Mesothelial cell of epicardium (in vitro differentiated cells): Measurements from ENCODE around the gene ANKS1A. TPM values are rescaled to one million over a fixed set of nuclear protein-coding genes. Genes with fewer than 3 reads are reported as not detected.

ENCODE experiments used
- DNase-seq, 2 experiments: peaks; one replicate each; pipeline ENCODE4 v3.0.0; 2021; ENCODE audit warnings: low spot score in 2 of 2; ENCODE audit not compliant: unreplicated experiment in 2 of 2
- H3K27ac Mint-ChIP-seq: 2 replicates; pipeline ENCODE4 v1.8.0; 2021; ENCODE audit warnings: mixed read lengths
- H3K27me3 Mint-ChIP-seq: 2 replicates; pipeline ENCODE4 v1.8.0; 2021; ENCODE audit warnings: low read depth, mixed read lengths
- H3K36me3 Mint-ChIP-seq: 2 replicates; pipeline ENCODE4 v1.8.0; 2021; ENCODE audit warnings: mixed read lengths
- H3K4me1 Mint-ChIP-seq: 2 replicates; pipeline ENCODE4 v1.8.0; 2021; ENCODE audit warnings: mixed read lengths
- H3K4me3 Mint-ChIP-seq: 2 replicates; pipeline ENCODE4 v1.8.0; 2021; ENCODE audit warnings: mild to moderate bottlenecking, moderate library complexity, mixed read lengths
- H3K9me3 Mint-ChIP-seq: 2 replicates; pipeline ENCODE4 v1.8.0; 2021; ENCODE audit warnings: mixed read lengths
- total RNA-seq: library from RNA; stranded (reverse); gene quantifications from 3 replicates; pipeline ENCODE4 v1.2.1, GENCODE V29; 2021
- TF ChIP-seq, protein P1 (sequence below): fragments of 200-600 bp; sonication (generic); IDR thresholded peaks from one replicate; pipeline ENCODE4 v1.5.0; 2021; ENCODE audit warnings: antibody characterized with exemption; ENCODE audit not compliant: unreplicated experiment

The ANKS1A gene
- total RNA-seq, 1 donor from 2014 or later: 30.6 TPM

DNA sequence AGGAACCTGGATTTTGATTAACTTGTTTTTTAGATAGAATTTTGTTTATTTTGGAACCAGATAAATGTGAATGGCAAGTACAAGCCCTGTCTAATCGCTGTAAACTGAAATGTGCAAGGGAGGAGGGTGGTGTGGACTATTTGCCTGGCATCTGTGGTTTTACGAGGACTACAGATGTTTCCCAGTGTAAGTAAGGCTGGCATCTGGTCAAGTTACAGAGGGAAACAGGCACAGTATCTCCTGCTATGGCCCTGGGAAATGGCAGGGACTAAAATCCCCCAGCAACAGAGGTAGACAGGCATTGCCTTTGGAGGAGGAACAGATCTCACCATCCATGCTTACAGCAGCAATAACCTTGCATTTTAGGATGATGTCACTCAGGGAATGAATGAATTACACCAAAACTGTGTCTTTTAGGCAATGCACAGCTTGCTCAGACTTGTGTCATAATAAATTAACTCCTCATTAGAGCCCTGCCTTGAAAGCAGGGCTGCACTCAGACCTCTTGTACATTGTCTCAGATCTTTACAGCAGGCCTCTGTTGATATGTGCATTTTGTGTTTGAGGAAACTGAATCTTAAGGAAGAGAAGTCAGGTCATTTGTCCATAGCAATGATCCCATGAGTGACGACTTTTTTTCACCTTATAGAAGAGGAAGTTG lies 155.8 kb downstream of the ANKS1A start:
- Mint-ChIP-seq H3K27me3 (no peaks in the 10 kb centered on the region), H3K4me1 (peaks cover 15% of the 10 kb centered on the region), H3K9me3 (no peaks in the 10 kb centered on the region), H3K27ac (no peak overlapping the region), H3K4me3 (no peak overlapping the region), H3K36me3 (peaks cover 5% of the 10 kb centered on the region)
- TF ChIP-seq, protein P1, sequence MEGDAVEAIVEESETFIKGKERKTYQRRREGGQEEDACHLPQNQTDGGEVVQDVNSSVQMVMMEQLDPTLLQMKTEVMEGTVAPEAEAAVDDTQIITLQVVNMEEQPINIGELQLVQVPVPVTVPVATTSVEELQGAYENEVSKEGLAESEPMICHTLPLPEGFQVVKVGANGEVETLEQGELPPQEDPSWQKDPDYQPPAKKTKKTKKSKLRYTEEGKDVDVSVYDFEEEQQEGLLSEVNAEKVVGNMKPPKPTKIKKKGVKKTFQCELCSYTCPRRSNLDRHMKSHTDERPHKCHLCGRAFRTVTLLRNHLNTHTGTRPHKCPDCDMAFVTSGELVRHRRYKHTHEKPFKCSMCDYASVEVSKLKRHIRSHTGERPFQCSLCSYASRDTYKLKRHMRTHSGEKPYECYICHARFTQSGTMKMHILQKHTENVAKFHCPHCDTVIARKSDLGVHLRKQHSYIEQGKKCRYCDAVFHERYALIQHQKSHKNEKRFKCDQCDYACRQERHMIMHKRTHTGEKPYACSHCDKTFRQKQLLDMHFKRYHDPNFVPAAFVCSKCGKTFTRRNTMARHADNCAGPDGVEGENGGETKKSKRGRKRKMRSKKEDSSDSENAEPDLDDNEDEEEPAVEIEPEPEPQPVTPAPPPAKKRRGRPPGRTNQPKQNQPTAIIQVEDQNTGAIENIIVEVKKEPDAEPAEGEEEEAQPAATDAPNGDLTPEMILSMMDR: no peak
- no peak for DNase-seq

DNA sequence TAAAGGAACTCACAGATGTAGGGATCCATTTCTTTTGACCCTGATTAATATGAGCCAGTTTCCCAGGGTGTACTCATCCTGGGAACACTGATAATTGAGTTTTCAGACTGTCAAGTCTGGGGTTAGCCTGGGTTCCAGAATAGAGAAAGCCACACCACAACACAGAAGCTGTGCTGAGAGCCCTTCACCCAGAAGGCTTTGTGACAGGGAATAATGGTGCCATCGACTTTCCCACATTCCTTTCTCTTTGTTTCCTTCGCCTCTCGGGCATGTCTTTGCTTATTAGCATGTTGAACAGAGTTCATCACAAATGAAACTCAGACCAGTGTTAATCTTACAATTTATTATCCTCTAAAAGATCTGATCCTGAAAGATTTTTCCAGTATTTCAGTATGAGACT lies 157.0 kb downstream of the ANKS1A start:
- Mint-ChIP-seq H3K27me3 (no peaks in the 10 kb centered on the region), H3K9me3 (no peaks in the 10 kb centered on the region), H3K4me3 (no peak overlapping the region), H3K4me1 (peaks cover 13% of the 10 kb centered on the region), H3K27ac (no peak overlapping the region), H3K36me3 (no peaks in the 10 kb centered on the region)
- TF ChIP-seq, protein P1: no peak
- DNase-seq: no peak

DNA sequence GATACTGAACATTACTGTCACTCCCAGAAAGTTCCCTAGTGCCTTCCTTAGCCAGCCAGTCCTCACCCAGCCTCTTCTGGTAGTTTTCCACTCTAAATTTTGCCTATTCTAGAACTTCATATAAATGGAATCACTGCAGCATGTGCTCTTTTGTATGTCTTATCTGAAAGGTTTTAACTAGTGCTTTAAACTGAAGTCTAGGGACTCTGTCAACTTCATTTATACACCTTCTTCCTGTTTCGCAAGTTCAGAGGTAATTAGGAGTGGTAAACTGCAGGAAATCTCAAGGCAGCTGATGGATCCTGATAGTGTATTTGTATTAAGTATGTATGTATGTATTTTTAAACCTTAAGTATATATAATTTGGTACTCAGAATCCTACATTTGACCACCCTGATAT lies 157.8 kb downstream of the ANKS1A start:
- Mint-ChIP-seq H3K4me3 (no peak overlapping the region), H3K27ac (no peak overlapping the region), H3K36me3 (no peaks in the 10 kb centered on the region), H3K4me1 (peaks cover 13% of the 10 kb centered on the region), H3K9me3 (no peaks in the 10 kb centered on the region), H3K27me3 (no peaks in the 10 kb centered on the region)
- no peak for DNase-seq
- TF ChIP-seq, protein P1: no peak

DNA sequence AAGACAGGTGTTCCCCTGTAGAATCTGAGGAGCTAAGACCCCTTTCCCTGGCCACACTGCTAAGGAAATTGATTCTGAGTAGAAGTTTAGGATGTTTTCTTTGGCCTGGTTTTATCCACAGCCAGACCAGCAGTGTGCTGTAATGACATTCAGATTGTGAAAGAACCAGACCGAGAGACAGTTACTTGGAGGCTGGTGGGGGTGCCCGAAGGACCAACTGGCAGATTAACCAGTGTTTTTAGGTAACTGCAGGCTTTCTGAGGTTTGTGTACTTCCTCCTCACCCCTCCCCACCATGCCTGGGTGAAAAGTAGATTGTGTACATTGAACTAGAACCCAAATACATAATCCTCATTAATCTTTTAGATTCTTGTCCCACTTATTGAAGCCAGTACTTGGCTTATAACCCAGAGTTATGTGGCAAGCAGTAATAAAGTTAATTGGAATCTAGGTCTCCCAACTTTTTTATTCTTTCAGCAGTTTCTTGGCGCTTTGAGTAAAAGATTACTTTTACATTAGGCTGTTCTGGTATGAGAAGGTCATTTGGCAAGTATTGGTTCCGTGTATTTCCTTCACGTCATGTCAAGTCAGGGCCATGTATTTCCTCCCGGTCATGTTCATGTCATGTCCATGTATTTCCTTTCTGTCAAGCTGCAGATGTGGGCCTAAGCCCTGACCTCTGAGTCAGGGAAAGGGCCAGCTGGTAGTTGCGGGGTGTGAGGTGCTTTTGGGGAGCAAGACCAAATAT lies 158.4 kb downstream of the ANKS1A start:
- no peak for DNase-seq
- TF ChIP-seq, protein P1: no peak
- Mint-ChIP-seq H3K27ac (no peak overlapping the region), H3K27me3 (no peaks in the 10 kb centered on the region), H3K4me3 (peak overlapping the region; percentile 9), H3K4me1 (peaks cover 13% of the 10 kb centered on the region), H3K36me3 (no peaks in the 10 kb centered on the region), H3K9me3 (no peaks in the 10 kb centered on the region)

DNA sequence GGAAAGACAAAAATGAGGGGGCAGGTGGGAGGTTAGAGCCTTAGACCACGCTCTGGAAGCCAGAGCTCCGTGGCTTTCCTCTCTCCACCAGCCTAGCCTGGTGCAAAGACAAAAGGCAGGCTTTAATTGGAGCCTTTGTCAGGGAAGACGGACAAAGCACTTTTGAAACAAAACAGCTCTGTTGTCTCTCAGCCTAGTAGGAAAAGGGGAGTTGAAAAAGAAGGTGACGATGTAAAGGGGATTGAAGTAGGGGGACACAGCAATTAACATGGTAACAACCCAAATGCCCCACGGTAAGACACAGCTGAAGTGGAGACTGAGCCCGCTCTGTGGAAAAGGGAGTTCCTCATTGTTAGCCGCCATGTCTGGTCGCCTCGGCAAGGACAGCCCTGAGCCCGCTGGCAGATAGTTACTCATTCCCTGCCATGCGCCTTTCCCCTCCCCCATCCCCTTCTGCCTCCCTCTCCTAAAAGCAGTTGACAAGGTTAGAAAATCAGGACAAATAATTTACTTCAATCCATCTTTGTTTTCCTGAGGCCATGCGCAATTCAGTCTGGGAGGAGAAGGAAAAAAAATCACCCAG lies 159.1 kb downstream of the ANKS1A start:
- TF ChIP-seq, protein P1: no peak
- Mint-ChIP-seq H3K4me1 (peaks cover 13% of the 10 kb centered on the region), H3K27ac (no peak overlapping the region), H3K9me3 (no peaks in the 10 kb centered on the region), H3K27me3 (no peaks in the 10 kb centered on the region), H3K36me3 (no peaks in the 10 kb centered on the region), H3K4me3 (peak overlapping the region; percentile 9)
- no peak for DNase-seq
